HG02623 (cell line): ENCODE results near the gene PPA1.
"Not testable (repeated sequence)": the region's sequence is repeated elsewhere in the genome, so short reads cannot be mapped to it uniquely, and the experiment has no call there.

Source experiments
- ATAC-seq: cut with Tn5 transposase; IDR thresholded peaks from one replicate; pipeline ENCODE4 v1.9.1; 2021; ENCODE audit warnings: moderate library complexity; ENCODE audit not compliant: unreplicated experiment

Gene PPA1

DNA sequence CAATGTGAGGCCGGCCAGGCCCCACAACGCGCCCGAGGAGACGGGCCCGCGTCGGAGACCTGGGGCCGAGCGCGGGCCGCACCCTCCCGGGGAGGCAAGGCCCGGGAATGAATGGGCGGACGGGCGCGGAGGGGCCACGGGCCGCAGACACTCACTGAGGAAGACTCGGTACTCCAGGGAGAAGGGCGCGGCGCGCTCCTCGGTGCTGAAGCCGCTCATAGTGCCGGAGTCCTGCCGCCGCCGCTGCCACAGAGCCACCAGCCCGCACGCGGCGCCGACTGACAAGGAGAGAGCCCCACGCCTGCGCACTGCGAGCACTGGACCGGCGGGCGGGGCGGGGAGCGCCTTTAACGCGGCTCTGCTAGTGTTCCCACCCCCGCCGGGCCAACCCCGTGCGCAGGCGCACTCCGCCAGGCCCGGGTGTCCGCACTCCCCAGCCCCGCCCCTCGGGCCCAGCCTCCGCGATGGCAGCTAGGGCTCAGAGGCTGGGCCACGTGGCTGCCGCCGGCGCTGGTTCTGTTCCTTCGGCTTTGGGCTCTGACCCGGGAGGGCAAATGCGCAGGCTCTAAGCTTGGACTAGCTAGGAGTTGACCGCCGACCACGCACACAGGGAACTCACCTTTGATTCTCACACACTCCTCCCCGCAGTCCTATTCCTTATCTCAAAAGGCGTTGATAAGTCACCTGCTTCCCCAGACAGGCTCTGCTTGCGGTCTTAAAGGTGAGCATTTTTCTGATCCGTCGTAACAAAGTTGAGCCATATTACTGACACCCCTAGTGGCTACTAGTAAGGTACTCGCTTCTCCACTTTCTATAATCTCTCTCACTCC lies at the start of gene PPA1:
TSS of gene PPA1 (minus strand) at position 321 of the 830 bp plus-strand sequence. CDS start at position 219, 102 bp downstream.
- ATAC-seq: peak; percentile 91

DNA sequence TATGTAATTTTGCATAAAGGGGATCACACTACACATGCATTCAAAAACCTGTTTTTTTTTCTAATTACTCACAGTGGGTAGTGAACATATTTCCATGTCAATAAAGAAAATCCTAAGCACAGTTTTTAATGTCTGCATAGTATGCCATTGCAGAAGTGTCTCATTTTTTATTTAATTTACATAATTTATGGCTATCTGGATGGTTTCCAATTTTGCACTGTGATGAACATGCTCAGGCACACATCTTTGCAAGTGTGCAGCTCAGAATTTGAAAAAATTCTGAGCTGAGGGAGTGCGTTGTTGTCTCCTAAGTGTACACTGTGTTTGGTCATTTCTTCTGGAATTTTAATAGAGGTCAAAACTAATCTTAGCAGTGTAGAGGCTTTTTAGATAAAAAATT lies 48.4 kb upstream of the PPA1 start:
- ATAC-seq: no peak

DNA sequence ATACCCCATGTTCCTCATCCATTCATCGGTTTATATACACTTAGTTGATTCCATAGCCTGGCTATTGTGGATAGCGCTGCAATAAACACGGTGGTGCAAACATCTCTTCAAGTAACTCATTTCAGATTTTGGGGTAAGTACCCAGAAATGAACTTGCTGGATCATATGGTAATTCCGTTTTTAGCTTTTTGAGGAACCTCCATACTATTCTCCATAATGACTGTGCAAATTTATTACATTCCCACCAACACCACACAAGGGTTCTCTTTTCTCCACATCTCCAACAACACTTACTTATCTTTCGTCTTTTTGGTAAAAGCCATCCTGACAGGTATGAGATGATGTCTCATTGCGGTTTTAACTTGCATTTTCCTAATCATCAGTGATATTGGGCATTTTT lies 46.9 kb upstream of the PPA1 start:
- ATAC-seq: no peak

DNA sequence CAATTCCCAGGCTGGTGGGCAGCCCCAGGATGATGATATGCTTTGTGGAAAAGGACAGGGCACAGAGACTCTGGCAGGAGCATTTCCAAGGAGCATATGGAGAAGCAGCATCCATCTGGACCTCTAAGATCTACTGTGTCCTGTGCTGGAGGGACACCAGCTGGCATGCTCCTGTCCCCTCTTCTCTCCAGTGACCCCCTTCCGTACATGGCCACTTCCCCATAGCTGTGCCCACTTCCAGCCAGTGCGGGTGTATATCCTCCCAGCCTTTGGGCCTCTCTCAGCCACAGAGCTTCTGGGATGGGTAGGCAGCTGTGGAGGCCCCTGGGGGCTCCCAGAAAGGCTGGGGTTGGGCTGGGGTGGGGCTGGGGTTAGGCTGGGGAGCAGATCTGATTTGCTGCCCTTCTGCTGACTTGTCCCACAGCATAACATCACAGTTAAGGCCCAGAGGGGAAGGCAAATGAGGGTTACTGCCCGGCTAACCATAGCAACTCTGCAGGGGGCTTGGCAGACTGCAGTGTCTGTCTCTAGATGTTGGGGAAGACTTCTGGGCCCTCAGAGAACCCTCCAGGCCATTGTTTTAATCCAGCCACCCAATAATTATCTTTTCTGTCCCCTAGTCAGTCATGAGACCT lies 44.3 kb upstream of the PPA1 start:
- ATAC-seq: no peak

DNA sequence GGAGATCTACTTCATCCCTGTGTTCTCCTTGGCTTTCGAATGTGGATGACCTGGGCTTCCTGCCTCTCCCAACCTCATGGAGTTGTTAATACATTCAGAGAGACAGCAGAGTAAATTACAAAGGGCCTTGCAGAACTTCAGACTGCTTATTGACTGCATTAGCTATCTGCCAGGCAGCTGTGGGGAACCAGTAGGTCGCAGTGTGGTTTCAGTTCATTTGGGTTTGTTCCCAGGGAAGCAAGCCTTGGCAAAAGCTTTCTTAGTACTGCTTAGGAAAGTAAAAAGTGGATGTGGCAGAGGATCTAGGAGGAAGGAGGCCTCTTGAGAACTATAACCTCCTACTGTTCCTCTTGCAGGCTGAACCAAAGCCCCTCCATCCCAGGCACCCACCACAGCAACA lies 41.4 kb upstream of the PPA1 start:
- no peak for ATAC-seq

DNA sequence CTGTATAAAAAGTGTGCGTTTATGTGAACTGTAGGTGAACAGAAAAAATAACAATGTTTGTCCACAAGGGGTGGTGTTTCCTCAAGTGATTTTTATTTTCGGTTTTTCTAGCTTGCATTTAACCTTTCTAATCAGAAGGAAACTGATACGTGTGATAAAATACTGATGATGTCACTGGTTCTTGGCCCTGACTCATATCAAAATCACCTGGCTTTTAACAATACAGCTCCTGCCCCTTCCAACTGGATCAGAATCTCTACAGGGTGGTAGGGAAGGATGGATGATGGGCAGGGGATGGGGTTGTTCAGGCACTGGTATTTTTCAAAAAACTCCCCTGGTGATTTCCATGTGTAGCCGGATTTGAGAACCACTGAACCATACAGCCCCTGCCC lies 39.7 kb upstream of the PPA1 start:
- ATAC-seq: no peak

DNA sequence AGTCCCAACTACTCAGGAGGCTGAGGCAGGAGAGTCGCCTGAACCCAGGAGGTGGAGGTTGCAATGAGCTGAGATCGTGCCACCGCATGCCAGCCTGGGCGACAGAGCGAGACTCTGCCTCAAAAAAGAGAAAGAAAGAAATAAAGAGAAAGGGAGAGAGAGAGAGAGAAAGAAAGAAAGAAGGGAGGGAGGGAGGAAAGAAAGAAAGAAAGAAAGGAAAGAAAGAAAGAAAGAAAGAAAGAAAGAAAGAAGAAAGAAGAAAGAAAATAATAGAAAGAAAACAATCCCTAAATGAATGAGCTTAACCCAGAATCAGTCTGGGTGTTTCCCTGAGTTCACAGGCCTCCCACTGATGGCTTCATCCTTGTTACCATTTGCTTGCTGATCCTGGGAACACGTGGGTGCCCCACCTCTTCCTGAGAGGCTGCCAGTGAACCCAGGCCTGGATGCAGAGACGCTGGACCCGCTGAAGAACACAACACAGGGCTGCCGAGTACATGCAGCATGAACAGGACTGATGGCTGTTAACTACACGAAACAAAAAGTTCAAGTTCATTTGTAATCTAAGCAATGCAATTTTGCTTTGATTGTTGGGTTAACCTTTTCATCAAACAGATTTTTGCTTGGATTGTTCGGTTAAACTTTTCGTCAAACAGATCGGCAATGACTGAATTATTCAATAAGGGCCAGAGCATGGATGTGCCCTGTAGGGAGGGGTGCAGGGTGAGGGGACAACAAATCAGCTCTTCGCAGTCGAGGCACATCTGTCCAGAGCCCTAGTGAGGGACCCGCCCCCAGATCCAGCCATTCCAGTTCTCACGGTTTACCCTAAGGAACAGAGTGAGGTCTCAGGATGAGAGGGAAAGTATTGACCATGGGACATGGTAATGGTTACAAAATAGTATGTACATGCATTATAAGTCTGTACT lies 39.0 kb upstream of the PPA1 start:
- ATAC-seq: no peak

DNA sequence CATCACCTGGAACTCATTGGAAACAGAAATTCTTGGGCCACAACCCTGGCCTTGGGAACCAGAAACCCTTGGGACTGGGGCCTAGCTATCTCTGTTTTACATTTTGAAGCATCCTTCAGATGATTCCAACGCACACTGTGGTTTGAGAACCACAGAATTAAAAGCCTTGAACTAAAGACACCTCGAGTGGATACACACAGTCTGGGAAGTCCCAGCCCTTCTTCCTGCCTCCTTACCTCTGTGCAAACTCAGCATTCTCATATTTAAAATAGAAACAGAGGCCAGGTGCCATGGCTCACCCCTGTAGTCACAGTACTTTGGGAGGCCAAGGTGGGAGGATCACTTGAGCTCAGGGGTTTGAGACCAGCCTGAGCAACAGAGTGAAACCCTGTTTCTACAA lies 37.7 kb upstream of the PPA1 start:
- ATAC-seq: no peak

DNA sequence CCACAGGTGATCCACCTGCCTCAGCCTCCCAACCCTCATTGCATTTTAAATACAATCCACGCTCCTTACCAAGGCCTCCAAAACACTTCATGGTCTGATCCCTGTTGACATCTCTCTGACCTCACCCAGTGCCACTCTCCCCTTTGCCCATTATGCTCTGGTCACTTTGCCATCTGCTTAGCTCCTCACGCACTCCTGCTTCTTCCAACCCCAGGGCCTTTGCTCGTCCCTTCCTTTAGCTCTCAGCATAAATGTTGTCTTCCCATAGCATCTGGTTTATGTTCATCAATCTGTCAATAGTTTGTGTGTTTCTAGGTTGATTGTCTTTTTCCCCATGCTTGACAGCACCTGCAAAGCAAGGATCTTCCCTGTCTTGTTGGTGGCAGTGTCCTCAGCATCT lies 36.5 kb upstream of the PPA1 start:
- ATAC-seq: no peak

DNA sequence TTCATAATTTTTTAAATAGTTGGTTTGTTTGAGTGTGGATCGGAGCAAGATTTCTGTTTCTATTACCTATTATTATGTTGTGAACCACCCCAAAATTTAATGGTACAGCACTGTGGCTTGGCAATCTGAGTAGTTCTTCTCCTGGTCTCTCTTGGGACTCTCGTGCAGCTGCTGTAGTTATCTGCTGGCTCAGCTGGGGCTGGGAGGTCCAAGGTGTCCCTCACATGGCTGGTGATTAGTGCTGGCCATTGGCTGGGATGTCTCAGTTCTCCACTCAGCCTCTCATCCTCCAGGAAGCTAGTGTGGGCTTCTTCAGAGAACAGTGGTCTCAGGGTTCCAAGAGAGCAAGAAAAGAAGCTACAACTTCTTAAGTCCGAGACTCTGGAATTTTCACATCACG lies 35.1 kb upstream of the PPA1 start:
- ATAC-seq: no peak

DNA sequence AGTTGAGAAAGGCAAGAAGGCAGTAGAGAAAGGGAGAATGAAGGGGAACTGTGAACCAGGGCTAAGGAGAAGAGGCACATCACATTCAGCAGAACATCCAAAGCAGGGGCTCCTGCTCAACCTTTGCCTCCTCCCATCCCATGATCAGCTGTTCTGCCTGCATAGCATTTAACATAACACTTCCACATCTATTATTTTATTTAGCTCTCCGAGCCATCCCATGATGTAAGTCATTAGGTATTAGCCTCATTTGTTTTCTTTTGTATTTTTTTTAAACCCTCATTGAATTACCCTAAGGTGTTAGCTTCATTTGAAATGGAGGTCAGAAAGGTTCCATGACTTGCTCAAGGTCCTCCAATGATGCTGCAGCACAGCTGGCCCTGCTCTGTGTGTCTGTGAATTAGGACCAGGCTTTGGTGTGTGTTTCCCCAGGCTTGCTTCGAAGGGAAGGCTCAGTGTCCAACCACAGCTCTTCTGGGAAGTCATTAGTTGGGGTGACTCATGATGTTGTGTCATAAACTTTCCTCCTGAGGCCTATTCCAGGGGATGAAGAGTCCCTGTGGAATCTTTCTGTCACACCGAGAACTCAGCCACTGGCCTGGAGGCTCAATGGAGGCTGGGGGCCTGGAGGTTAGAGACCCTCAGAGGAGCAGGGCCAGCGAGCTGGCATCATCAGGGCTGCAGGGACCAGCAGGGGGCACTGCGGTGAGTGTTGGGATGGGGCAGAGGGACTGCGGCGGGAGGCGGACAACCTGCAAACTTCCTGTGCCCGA lies 34.1 kb upstream of the PPA1 start:
- no peak for ATAC-seq

DNA sequence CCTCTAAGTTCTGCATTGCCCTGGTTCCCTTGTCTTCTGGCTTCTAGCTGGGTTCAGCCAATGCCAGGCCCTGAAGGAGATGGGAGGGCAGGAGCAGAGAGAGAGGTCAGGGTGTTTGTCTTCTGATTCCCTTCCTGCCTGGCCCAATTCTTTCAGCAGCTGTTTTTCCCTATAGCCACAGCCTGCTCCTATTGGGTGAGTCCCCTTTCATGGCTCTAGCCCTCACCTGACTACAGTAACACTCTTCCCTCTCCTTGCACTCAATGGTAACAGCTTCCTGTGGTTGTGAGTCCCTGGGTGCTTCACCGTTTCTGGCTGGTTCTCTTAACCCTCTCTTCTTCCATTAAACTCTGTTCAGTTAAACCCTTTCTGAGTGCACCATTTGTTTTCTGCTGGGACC lies 33.5 kb upstream of the PPA1 start:
- ATAC-seq: no peak

DNA sequence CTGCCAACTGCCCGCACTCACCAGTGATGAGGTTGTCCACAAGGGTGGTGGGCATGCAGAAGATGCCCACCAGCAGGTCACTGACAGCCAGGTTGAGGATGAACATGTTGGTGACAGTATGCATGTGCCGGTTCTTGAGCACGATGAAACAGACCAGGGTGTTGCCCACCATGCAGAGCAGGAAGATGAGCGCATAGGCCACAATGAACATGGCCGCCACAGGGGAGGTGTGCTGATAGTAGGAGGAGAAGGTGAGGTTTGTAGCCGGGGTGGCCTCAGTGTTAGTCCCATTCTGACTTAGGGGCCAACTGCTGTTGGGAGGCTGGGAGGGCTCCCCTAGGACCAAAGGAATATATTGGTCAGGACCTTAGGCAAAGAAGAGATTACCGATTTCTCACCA lies 32.8 kb upstream of the PPA1 start:
- ATAC-seq: no peak

DNA sequence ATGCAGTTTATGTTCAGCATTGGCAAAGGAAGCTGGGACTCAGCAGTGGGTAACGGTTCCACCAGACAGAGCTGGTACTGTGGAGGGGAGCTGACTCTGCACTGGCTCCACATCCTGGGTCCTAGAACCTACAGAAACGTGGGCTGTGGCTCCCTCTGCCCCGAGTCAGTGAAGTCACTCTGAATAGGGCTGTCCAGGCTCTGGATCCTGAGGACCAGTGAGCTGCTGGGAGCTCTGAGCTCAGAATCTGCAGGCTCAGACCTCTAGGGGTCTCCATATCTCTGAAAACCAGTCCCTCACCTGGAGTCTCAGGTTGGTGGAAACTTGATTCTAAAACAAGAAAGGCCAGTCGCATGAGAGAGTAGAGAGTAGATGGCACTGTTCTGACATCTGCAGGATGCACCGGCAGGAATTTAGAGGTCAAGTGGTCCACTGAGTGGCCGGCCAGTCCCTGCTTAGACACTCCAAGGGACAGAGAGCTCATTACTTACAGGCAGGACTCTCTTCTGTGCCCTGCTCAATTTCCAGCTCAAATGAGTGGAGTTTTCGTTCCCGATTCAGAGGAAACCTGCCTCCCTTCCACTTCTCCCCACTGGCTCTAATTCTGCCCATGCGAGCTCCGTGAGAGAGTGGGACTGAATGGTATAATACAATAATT lies 31.9 kb upstream of the PPA1 start:
- no peak for ATAC-seq

DNA sequence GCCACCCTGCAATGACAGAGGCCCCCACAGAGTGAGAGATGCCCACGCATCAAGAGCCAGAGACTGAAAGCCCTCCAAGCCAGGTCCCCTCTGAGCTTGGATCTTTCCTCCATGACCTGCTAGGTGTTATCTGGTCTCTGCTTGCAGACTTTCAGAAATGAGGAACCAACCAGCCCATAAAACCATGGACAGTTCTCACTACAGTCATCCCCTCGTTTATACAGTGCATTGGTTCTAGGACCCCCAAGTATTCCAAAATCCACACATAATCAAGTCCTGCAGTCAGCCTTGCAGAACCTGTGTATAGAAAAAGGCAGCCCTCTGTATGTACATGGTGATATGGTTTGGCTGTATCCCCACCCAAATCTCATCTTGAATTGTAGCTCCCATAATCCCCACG lies 27.5 kb upstream of the PPA1 start:
- no peak for ATAC-seq

DNA sequence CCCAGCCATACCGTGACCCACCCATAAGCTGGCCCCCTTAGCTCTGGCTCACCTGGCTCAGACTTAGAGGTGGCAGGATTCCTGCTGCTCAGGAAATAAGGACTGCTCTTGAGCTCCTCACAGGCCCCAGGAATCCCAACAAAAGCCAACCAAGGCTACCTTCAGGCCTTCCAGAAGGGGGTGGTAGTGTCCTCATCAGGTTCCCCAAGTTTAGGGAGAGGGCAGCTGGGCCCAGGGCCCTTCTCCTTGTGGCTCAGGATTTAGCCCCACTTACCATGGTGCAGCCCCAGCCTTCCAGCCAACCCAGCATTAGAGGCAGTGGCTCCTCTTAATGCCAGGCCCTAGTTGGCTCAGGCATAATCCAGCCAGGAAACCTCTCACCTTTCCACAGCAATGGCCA lies 27.0 kb upstream of the PPA1 start:
- no peak for ATAC-seq

DNA sequence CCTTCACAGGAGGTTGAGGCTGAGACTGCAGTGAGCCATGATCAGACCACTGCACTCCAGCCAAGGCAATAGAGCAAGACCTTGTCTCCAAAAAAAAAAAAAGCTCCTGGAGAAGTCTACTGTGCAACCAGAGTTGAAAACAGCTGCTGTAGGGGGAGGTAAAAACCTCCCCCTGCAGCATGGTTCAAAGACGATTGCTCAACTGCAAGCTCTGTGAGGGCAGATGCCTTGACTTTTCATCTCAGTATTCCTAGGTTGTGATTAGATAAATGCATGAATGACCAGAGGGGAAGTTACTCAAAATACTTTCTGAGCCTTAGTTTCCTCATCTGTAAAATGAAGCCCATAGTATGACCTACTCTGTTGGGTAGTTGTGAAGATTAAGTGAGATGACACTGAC lies 25.0 kb upstream of the PPA1 start:
- no peak for ATAC-seq

DNA sequence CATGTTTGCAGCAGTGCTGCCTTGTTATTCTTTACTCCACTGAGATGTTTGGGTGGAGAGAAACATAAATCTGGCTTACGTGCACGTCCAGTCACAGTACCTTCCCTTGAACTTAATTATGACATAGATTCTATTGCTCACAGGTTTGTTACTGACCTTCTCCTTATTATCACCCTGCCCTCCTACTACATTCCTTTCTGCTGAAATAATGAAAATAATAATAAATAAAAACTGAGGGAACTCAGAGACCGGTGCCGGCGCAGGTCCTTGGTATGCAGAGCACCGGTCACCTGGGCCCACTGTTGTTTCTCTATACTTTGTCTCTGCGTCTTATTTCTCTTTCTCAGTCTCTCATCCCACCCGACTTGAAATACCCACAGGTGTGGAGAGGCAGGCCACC lies 24.6 kb upstream of the PPA1 start:
- not testable (repeated sequence) for ATAC-seq

DNA sequence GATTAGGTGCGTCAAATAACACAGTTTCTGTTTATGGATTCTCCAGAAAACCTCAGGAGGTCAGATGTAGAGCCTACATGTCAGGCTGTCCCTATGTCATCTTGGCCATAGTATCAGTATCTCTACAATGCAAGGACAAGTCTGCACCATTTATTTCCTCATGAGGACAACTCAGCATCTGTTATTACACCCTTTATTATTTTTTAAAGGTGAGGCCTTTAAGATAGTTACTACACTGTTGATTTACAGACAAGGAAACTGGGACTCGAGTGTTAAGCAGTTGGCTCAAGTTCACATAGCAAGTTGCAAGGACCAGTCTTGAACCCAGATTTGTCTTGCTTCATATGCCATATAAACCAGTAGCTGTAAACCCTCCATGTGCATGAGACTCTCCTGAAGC lies 23.2 kb upstream of the PPA1 start:
- no peak for ATAC-seq
